NCI-H748 treated with DMSO at 0.1 percent for 48 hours (cell line): ENCODE measurements around the gene MYO10.
A peak's percentile ranks its signal among the peaks of the same experiment; 100 is the strongest.
"Not testable (repeated sequence)": the region's sequence is repeated elsewhere in the genome, so short reads cannot be mapped to it uniquely, and the experiment has no call there.

ENCODE experiments used
- DNase-seq: peaks from one replicate; lab custom pipeline; 2025; lab: John Stamatoyannopoulos, UW

The MYO10 gene

DNA sequence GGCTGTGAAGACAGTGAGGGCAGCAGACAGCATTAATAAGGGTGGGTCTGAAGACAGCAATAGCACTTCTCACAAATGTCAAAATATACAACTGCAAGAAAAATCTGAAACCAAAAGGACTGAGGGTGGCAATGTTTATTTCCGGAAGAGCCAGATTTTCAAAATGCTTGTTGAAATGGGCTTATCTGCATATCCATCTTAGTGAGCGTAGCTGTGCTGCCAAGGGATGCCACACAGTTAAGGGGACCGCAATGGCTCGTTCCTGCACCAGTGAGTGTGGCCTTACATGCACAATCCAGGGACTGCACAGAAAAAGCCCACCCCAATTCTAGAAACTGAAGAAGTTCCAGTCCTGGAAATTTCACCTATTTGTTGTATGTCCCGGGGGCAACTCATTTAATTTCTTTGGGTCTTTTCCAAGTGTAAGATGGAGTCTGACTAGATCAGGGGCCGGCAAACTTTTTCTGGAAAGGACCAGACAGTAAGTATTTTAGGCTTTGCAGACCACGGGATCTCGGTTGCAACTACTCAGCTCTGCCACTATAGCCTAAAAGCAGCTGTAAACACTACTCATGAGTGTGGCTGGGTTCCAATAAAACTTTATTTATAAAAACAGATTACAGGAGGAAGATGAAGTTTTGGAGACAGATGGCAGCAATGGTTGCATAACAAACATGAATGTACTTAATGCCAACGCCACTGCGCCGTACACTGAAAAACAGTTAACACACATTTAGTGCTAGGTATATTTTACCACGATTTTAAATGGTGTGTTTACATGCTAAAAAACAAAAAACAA lies 154.1 kb downstream of the MYO10 start:
- no peak for DNase-seq

DNA sequence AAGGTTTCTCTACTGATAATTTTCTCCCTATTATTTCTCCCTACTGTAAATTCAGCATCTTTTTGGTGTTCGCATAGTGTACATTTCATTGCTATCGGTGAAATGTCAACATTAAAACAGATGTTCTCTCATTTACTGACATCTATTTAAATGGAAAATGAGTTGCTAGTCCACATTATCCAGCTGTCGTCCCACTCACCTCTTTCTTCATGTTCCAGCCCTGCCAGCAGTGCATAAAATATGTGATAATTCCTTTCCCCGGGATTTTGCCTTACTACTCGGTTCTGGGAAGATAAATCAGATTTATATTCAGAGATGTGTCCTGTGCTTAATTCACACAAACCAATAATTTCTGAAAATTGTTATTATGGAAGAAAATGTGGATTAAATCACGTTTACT lies 155.8 kb downstream of the MYO10 start:
- no peak for DNase-seq

DNA sequence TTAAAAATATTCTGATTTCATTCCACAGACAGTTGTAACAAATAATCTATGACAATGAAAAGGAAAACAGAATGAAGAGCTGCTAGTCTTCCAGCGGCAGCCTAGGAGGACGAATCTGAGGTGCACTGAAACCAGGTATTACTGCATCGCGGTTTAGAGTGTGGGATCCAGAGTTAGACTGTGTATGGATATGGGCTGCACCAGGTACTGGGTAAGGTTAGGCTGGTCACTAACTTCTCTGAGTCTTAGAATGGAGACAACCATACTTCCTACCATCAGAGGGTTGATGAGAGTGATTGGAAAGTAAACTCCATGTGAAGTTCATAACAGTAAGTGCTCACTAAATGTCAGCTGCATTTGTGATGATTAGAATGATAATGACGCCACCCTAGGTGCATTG lies 158.7 kb downstream of the MYO10 start:
- no peak for DNase-seq

DNA sequence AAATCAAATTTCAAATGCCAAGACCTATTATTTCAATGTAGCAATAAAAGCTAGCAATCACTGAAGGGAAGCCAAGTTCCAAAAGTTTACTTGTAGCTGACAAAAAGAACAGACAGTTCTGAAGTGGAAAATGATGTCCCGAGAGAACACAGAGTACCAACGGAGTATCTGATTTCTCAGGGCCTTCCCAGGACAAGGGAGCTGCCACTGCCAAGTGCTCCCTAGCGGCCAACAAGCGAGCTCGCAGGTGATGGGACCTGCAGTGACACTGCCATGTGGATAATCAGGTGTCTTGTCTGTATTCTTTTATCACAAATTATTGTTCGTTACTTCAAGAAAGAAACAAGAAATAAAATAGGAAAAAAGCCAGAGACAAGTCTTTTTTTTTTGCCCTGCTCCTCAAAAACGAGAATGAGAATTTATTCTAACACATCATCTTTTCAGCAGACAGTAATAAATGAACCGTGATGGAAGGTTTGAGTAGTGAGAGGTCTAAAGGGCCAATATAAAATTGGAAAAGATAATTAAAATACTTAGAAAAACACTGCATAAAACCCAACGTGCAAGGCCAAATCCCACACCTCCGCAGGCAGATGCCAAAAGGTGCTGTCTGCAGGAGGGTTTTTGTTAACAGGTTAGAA lies 159.4 kb downstream of the MYO10 start:
- peak; percentile 77 for DNase-seq

DNA sequence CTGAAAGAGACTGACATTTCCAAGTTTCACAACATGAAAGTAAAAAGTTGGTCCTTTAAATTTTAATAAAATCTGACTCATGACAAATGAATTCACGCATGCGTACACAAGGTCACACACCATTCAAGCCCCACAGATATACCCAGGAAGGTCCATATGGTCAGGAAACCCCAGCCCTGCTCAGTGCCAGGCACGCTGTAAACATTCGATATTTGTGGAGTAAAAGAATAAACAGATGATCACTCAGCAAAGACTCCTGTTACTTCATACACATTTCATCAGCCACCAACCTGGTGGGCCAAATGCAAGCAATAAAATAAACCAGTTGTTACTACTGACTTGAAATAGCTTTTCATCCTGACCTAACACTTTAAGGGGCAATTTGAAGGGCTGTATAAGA lies 161.3 kb downstream of the MYO10 start:
- DNase-seq, result no peak

DNA sequence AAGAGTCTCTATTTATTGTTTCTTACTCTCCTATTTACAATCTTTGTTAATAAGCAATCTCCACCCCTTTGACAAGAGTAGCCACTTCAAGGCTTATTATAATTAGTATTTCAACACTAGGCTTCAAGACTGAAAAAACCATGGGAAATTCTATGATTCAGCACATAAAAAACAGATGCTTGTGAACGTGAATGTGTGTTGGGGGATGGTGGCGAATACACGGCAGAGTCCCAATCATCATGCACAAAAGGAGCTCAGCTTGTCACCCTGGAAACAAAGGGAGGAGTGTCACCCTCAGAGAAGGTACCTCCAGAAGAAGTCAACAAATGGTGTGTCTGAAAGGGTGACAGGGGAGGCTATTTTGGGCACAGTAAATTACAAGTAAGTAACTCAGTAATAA lies 162.1 kb downstream of the MYO10 start:
- DNase-seq, result peak; percentile 98

DNA sequence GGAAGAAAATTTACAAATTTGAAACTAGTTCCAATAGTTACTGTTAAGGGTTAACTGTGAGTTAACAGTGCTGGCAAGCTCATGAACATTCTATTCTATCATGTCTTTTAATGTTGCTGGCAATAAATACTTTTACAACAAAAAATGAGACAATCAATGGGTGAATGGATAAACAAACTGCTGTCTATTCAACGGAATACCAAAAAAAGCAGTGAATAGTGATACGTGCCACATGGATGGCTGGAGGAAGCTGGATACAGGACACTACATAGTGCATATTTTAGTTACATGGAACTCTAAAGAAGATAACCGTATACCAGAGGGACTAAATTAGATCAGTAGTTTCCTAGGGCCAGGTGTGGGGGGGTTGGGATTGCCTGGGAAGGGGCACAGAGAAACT lies 163.5 kb downstream of the MYO10 start:
- DNase-seq, result no peak

DNA sequence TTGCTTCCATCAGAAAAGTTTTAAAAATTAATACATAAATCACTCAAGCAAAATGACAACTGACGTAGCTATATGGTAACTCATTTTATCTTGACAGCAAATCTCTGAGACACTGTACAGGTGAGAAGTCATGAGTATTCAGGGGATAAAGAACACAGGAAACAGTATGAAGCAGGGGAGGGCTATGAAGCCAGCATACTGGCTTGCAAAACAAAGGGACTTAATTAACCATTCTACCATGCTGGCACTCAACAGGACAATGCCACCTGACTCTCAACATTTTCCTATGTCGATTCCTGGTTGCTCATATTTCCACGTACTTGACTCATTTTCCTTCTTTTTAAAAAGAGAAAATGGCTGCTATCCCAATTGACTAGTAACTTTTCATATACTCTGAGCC lies 167.9 kb downstream of the MYO10 start:
- DNase-seq, result no peak

- no peak for DNase-seq
These were observed 172.9 kb downstream of the MYO10 start for GRCh38 chr5:16763211-16763610.

DNA sequence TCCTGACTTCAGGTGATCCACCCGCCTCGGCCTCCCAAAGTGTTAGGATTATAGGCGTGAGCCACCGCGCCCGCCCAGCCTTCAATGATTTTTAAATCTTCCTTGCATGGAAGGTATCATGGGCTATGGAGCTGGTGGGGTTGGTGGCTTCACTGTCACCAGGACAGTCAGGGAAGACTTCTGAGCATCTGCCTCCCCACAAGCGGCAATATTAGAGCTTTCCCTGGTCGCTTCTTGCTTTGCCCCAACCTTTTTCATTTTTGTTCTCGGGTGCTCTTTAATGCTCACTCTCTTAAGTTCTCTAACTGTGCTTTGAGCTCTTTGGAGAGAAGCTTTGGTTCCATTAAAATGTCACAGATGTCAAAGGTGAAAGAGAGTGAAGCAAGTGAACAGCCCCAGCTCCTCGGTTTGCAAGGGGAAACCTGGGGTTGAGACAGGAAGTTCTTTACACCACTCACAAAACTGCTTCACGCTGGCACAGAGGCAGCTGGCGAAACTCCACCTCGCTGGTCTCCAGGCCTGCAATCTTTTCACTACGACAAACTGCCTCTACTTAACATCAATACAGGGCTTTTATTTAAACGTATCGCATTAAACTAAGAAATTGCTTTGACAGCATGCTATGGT lies 176.8 kb downstream of the MYO10 start:
- no peak for DNase-seq

- DNase-seq, result no peak
These were observed 178.0 kb downstream of the MYO10 start for GRCh38 chr5:16757989-16758501.

GRCh38 chr5:16757577-16757976 lies 178.5 kb downstream of the MYO10 start:
- DNase-seq, result not testable (repeated sequence)

- DNase-seq, result no peak
These were observed 178.9 kb downstream of the MYO10 start for GRCh38 chr5:16757146-16757545.

DNA sequence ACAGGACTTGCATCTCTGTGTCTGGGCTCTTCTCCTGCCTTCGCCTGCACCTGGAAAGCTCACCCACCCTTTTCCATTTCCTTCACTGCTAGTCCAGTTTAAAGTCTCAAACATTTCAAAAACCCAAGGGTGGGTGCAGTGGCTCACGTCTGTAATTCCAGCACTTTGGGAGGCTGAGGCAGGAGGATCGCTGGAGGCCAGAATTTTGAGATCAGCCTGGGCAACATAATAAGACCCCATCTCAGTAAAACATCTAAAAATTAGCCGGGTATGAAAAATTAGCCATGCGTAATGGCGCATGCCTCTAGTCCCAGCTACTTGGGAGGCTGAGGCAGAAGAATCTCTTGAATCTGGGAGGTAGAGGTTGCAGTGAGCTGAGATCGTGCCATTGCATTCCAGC lies 179.4 kb downstream of the MYO10 start:
- no peak for DNase-seq

DNA sequence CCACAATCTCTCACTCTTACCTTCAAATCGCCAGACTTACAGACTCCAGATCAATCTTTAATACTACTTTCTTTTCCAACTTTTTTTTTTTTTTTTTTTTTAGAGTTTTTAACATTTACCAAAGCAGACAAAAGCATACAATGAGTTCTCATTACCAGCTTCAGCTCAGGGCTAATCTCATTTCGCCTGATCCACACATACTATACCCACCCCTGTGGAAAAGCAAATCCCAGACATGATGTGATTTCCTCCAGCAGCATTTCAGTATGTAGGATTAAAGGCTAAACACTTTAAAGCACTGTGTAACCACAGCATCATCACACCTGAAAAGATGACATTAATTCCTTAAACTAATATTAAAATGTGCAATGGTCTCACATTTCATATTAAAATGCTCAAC lies 180.4 kb downstream of the MYO10 start:
- DNase-seq, result no peak

DNA sequence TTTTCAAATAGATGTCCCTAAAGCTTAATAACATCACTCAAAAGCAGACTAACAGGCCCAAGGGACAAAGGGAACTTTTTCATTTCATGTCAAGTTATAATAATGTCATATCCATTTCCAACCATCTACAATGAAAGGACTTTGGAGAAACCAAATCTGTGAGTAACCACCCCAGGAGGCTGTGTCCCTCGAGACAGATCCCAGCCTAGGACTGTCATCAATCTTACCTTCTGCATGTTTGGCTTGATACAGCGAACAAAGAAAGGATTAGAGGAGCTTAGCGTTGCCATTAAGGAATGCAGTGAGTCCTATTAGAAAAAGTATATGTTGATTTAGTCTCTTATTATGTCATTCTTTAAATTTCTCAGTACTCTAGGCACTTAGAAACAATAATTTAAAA lies 181.5 kb downstream of the MYO10 start:
- DNase-seq, result no peak

DNA sequence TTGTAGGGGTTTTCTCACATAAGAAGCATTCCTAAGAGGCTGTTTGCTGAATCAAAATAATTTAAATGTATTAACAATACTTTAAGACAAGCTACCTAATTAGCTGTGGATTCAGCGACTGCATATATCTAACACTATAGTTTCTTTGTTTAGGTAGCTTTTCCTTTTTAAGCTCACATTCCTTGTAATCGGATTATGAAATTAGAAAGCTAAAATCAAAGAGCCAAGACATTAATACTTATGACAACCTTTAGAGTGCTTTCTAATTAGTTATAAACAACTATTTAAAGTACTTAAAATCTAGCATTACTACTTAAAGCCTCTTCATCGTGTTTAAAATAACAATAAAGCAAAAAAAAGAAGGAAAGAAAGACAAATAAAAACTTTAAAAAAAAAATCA lies 182.0 kb downstream of the MYO10 start:
- DNase-seq, result no peak

DNA sequence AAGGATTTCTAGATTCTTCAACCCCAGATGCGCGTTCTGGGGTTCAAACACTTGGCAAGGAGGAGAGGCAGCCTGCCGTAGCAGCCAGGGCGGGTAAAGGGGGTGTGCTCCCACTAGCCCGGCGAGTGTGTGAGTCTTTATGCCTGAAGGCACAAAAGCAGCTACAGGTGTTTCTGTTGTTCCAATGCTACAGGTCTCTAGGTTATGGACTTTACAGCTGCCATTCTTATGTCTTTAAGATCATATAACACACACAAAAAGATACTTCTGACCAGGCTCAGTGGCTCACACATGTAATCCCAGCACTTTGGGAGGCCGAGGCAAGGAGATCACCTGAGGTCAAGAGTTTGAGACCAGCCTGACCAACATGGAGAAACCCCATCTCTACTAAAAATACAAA lies 185.6 kb downstream of the MYO10 start:
- no peak for DNase-seq

DNA sequence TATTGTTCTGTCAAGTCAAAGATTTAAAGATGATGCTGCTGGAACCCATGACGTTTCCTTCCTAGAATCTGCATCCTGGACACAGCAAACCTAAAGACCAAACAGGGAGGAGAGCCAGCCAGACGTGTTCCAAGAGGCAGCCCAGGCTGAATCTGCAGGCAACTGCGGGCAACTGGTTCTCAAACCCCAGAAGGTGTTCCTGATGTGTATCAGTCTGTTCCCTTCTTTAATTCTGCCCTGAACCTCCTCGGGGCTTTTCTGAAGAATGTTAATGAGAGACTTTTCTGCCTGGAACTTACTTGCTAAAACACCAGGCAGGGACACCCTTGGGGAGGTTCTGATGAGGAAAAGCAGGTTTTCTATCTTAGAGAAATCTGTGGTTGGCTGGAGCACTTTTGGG lies 186.5 kb downstream of the MYO10 start:
- no peak for DNase-seq

DNA sequence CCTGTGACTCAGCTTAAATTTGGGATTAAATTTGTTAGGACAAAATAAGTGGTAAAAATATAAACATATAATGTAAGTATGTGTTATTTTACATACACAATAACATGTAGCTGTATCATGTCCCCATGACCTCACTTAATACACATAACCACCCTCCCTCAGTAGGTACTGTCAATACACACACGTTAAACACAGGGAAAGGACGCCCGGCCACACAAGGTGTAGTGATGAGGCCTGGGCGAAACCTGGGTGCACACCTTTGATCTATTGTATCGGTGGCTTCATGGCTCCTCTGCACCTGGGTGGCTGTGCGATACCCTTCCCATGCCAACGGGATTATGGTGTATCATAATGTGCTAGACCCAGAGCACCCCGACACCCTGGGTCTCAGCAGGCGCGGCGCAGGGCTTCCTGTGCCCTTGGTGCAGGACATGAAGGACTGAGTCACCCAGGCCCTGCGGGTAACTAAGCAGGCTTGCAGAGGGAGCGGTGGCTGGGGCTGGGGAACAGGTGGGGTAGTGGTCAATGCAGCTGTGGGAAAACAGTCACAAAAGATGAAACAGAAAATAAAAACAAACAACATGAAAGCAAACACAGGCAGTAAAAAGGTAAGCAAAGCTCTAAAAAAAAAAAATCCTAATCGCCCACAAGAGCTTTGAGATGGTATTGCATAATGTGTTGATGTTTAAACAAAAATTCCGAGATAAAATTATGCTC lies 191.8 kb downstream of the MYO10 start:
- no peak for DNase-seq

DNA sequence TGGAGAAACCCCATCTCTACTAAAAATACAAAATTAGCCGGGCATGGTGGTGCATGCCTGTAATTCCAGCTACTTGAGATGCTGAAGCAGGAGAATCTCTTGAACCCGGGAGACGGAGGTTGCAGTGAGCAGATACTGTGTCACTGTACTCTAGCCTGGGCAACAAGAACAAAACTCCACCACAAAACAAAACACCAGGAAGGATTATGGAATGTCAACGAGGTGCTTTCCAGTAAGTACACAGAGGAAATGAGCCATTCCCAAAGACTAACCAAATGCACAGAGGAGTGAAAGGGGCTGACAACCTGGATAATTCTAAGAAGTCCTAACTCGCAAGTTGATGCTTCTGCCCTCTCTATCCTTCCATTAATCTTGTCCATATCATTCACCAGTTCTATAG lies 193.2 kb downstream of the MYO10 start:
- DNase-seq, result no peak

GRCh38 chr5:16740811-16741392 lies 195.2 kb downstream of the MYO10 start:
- peak; percentile 83 for DNase-seq
